SHP77 treated with DMSO at 0.1 percent for 48 hours (cell line): ENCODE data around the gene TRIM40.

ENCODE experiments used
- DNase-seq: peaks from one replicate; lab custom pipeline; 2025; lab: John Stamatoyannopoulos, UW

Gene TRIM40

GRCh38 chr6:30149234-30149633 lies 13.3 kb downstream of the TRIM40 start:
- no peak for DNase-seq

- no peak for DNase-seq
These were observed 14.1 kb downstream of the TRIM40 start for GRCh38 chr6:30149858-30150550.

- no peak for DNase-seq
These were observed 14.9 kb downstream of the TRIM40 start for GRCh38 chr6:30150671-30151395.

DNA sequence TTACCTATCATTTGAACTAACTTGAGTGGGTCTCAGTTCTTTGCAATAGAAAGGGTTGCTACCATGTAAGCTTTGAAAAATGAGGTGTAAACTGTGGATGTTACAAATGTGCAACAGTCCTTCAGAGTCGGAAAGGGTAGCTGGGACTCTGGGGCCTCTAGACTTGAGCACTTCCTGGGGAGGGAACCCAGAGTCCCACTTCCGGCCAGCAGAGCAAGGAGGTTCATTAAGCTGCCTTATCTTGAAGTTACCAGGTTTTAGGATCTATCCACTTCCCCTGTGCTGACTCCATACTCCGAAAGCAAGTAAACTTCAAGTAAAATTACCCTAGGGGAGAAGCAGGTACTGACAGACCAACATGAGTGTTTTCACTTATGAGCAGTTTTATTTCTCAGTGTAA lies 15.6 kb downstream of the TRIM40 start:
- no peak for DNase-seq

DNA sequence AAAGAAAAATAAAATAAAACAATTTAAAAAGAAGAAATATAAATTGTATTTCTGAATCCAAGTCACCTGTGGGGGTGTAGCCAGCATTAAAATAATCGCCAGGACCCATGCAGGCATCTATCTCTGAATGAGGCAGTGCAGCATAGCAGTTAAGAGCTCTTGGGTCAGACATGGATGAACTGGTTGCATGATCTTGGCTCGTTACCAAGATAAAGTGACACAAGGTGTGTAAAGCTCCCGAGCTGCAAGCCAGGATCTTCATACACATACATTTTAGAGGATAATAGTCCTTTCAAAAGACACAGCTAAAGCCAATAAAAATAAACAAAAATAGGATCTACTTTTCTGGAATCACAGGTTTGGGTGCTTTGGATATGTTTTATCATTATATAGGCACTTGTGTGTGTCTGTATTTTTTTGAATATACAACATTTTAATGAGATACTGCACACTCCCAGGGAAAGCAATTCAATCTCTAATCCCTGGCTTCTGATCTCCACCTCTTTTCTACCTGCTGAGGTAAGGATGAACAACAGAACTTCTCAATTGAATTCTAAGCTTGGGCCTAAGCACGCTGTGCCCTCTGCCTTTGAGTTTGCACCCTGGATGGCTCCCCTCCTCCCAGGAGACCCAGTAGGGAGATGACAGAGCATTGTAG lies 16.2 kb downstream of the TRIM40 start:
- no peak for DNase-seq

GRCh38 chr6:30152910-30153610 lies 17.1 kb downstream of the TRIM40 start:
- DNase-seq, result no peak

DNA sequence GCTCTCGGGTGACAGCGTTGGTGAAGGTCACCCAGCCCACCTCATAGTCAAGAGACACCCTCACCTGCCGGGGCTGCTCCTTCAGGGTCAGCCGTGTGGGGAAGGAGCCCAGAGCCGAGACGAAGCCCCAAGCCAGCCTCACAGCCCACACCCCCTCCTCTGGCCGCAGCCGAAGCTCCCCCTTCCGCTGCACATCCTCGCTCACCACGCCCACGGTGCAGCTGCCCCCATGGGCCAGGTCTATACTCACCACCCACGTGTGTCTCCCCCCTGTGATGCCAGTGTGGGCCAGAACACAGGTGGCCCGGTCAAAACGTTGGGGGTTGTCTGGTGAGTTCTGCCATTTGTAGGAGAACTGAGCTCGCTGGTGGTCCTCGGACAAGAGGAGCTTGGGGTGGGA lies 18.1 kb downstream of the TRIM40 start:
- DNase-seq, result no peak

DNA sequence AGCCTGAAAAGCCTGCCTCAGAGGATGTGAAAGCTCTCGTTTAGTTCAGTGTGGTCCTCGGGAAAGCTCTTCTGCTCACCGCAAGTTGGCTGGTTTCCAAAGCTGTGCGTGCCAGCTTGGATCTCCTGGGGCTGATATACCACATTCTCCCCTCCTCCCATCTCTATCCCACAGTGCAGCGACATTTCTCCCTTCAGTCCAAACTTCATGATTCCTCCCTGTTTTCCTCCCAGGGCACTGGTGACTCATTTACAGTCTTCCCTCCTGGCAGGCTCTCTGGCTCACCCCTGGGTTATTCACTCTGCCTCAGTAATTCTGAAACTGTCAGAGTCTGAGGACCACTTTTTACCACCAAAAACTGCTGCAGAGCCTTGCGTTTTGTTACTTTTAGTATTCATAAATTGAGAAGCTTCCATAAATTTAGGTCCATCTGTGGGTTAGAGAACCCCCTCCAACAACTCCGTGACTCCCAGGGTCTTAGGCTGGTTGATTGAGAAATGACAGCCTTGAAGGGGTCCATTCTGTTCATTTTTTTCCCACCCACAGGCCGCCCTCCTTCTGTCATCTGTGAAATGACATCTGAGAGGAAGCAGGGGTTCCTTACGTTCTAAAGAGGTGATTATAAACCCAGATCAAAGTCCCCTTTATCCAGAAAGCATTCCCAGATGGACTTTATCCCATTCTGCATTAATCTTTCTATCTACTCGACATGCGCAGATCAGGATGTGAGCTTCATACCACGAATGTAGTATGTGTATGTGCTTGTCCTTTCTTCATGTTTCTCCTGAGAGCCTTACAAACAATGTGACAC lies 19.0 kb downstream of the TRIM40 start:
- DNase-seq, result no peak

- DNase-seq, result no peak
These were observed 19.8 kb downstream of the TRIM40 start for GRCh38 chr6:30155520-30156261.

GRCh38 chr6:30156262-30156599 lies 20.3 kb downstream of the TRIM40 start:
- DNase-seq, result no peak

DNA sequence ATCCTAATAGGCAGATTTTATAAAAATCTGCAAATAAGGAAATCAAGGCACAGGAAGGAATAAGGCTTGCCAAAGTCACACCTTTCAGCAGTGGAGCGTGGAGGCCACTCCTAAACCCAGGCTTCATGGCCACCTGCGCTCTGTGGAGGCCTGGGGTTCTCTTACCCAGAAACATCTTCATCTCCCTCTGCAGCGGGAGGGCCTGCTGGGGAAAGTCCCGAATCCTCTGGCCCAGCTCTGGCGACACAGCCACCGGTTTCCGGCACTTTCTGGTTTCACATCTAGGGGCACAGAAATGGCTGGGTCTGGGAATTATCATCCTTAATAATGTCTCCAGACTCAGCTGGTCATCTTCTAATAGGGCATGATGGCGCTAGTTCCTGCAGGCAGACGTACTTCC lies 20.8 kb downstream of the TRIM40 start:
- DNase-seq, result no peak

GRCh38 chr6:30157581-30157980 lies 21.6 kb downstream of the TRIM40 start:
- DNase-seq, result no peak

- no peak for DNase-seq
These were observed 22.1 kb downstream of the TRIM40 start for GRCh38 chr6:30157999-30158398.

DNA sequence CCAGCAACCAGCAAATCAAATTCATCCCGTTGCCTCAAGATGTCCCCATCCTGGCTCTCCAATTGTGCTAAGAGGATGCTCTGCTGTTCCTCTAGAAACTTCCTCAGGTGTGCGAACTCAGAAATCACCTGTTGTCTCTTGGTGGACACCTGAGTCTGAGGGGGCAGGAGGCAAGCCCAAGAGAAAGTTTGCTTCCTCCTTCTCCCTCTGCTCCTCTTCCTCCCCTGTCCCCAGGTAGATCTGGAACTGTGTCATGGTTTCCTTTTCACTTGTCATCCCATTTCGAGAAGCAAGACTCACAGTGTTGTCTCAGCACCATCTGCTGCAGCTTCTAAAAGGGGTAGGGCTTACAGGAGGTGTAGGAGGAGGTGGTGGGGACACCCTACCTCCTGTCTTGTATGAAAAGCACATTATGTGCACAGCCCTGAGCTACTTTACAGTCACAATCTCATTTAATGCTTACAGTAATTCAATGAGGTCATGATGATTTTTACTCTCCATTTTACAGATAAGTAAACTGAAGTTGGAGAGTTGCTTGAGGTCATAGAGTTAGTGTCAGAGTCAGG lies 22.6 kb downstream of the TRIM40 start:
- no peak for DNase-seq

DNA sequence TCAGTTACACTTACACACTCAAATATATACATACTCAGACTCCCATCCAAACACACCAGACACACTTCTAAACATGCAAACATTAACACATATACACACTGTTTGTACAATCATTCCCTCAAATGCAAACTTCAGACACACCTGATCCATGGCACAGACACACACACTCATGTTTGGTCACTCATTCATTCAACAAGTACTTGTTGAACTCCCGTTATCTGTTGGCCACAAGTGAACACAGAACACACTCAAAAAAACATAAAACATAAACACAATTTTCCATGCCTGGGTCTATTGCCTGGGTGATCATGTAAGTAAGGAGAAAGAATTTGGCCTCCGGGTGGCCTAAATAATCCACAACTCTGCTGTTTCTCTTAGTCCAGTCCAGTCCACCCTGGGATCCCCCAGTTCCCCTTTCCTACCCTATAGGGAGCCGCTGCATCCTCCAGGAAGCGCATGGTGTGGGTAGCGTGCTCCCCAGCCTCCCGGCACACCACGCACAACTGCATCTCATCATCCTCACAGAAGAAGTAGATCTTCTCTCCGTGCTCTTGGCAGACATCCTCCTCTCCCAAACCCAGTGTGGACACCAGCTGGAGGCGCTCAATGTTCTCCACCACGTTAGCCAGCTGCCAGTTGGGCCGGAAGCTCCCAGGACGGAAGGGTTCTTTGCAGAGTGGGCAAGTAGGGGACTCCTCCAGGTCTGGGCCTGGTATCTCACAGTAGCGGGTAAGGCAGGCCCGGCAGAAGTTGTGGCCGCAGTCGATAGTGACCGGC lies 24.3 kb downstream of the TRIM40 start:
- DNase-seq, result no peak

DNA sequence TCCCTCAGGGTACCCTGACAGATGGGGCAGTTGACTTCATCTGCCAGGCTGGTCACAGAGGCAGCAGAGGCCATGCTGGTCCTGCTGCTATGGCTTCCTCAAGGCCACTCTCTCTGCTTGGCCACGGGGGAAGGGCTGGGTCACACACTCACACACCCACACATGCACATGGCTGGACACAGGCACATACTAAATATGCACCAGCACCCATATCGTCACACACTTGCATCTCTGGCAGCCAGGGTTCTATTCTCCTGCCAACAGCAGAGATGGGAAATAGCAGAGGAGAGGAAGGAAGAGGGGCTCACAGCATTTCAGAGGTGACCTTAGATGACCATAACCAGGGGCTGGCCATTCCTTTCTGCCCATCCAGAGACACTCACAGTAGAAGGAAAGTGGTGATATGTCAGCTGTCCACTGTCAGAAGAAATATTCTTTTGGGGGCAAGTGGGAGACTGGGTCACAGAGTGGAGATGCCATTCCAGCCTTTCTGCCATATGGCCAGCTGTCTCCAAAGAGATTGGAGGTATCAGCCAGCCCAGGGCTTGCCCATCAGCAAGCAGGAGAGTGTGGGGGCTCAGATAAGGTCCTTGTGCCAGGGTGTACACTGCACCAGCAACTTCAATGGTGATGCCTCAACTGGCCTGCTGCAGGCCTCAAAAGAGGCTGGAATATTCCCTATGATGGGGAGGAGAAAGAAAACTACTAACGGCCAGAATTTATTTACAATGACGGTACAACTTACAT lies 25.0 kb downstream of the TRIM40 start, which contains the start of gene TRIM10:
Gene TRIM10, minus strand, starts transcription at position 427 of the 747 bp plus-strand sequence. Its CDS starts 353 bp downstream, at position 74.
- no peak for DNase-seq

GRCh38 chr6:30162265-30163089 lies 26.5 kb downstream of the TRIM40 start:
- no peak for DNase-seq
